HepG2 (cell line): Measurements from ENCODE around the gene TBL3. TPM values are rescaled to one million over a fixed set of nuclear protein-coding genes. Genes with fewer than 3 reads are reported as not detected.

ENCODE experiments used
- ATAD3A ChIP-seq: sonication (generic); formaldehyde crosslinking; IDR thresholded peaks from 2 replicates; pipeline ENCODE4 v1.4.0; 2020; ENCODE audit warnings: missing genetic modification reagents
- ATF6 ChIP-seq: sonication (generic); formaldehyde crosslinking; conservative IDR thresholded peaks from 2 replicates; pipeline ENCODE4 v1.4.0; 2020; ENCODE audit warnings: missing genetic modification reagents
- ATF7 ChIP-seq, 2 experiments: fragments of 450-650 bp in 1 of 2; sonication (generic) in 1 of 2; formaldehyde crosslinking in 1 of 2; IDR thresholded peaks; 2 replicates each; pipeline versions ENCODE4 v1.4.0 to v1.6.1; 2016 to 2020; ENCODE audit warnings: antibody characterized with exemption in 1 of 2, mild to moderate bottlenecking in 1 of 2, missing genetic modification reagents in 1 of 2
- CSRNP1 ChIP-seq: sonication (generic); formaldehyde crosslinking; IDR thresholded peaks from 2 replicates; pipeline ENCODE4 v1.8.1; 2023; ENCODE audit warnings: mild to moderate bottlenecking, missing genetic modification reagents
- FOXC1 ChIP-seq: sonication (generic); formaldehyde crosslinking; IDR thresholded peaks from 2 replicates; pipeline ENCODE4 v1.8.0; 2022; ENCODE audit warnings: mild to moderate bottlenecking, missing genetic modification reagents, borderline replicate concordance
- HBP1 ChIP-seq: IDR thresholded peaks from 2 replicates; pipeline ENCODE4 v1.6.1; 2016; ENCODE audit warnings: low read depth, control low read depth
- HIVEP1 ChIP-seq: sonication (generic); formaldehyde crosslinking; IDR thresholded peaks from 2 replicates; pipeline ENCODE4 v1.4.0; 2020; ENCODE audit warnings: mild to moderate bottlenecking, missing genetic modification reagents
- JARID2 ChIP-seq: sonication (generic); formaldehyde crosslinking; IDR thresholded peaks from 2 replicates; pipeline ENCODE4 v1.8.1; 2023; ENCODE audit warnings: missing genetic modification reagents, inconsistent platforms; ENCODE audit not compliant: insufficient replicate concordance
- NR0B2 ChIP-seq: sonication (generic); formaldehyde crosslinking; IDR thresholded peaks from 2 replicates; pipeline ENCODE4 v1.4.0; 2020; ENCODE audit warnings: mild to moderate bottlenecking, missing genetic modification reagents
- PAWR ChIP-seq: sonication (generic); formaldehyde crosslinking; IDR thresholded peaks from 2 replicates; pipeline ENCODE4 v1.4.0; 2020; ENCODE audit warnings: missing genetic modification reagents, mild to moderate bottlenecking, borderline replicate concordance
- RCOR2 ChIP-seq: IDR thresholded peaks from 2 replicates; pipeline ENCODE4 v1.6.1; 2016; ENCODE audit warnings: missing biosample characterization, missing genetic modification reagents
- SIN3B ChIP-seq: fragments of 150-350 bp; IDR thresholded peaks from 2 replicates; pipeline ENCODE4 v1.6.1; 2014; ENCODE audit warnings: low read length
- SRSF1 ChIP-seq: fragments of 200-400 bp; formaldehyde crosslinking; optimal IDR thresholded peaks from 2 replicates; pipeline ENCODE3; 2017; ENCODE audit warnings: mild to moderate bottlenecking, low read depth, low read length, moderate library complexity
- STAG1 ChIP-seq: sonication (generic); formaldehyde crosslinking; IDR thresholded peaks from 2 replicates; pipeline ENCODE4 v1.4.0; 2020; ENCODE audit warnings: missing genetic modification reagents
- TGIF2 ChIP-seq: IDR thresholded peaks from 2 replicates; pipeline ENCODE4 v1.6.1; 2016; ENCODE audit warnings: control low read depth, missing compliant biosample characterization
- ZBTB38 ChIP-seq: sonication (generic); formaldehyde crosslinking; IDR thresholded peaks from 2 replicates; pipeline ENCODE4 v1.5.1; 2020; ENCODE audit warnings: mild to moderate bottlenecking, missing genetic modification reagents
- ZFX ChIP-seq: sonication (generic); formaldehyde crosslinking; IDR thresholded peaks from 2 replicates; pipeline ENCODE4 v1.4.0; 2020; ENCODE audit warnings: mild to moderate bottlenecking, low read depth, missing genetic modification reagents, moderate library complexity
- ZHX1 ChIP-seq: sonication (generic); formaldehyde crosslinking; IDR thresholded peaks from 2 replicates; pipeline ENCODE4 v1.8.1; 2022; ENCODE audit warnings: low read depth, mild to moderate bottlenecking, missing genetic modification reagents
- ZNF136 ChIP-seq: sonication (generic); formaldehyde crosslinking; IDR thresholded peaks from 2 replicates; pipeline ENCODE4 v1.8.1; 2022; ENCODE audit warnings: low read depth, mild to moderate bottlenecking, moderate library complexity, missing genetic modification reagents
- ZNF552 ChIP-seq: sonication (generic); formaldehyde crosslinking; IDR thresholded peaks from 2 replicates; pipeline ENCODE4 v1.9.0; 2022; ENCODE audit warnings: missing genetic modification reagents, mild to moderate bottlenecking, borderline replicate concordance
- polyA plus RNA-seq, 8 experiments: library from polyadenylated mRNA; depleted of rRNA in 3 of 8; stranded (reverse) in 7 of 8; unstranded in 1 of 8; fragments of >200 nt; fragmentation: Illumina TruSeq in 4 of 8; extraction: Trizol in 4 of 8; gene quantifications; 2 replicates each; pipeline versions ENCODE4 v1.2.1 to v1.2.3, GENCODE V29; 2011 to 2016; ENCODE audit warnings: low read depth in 4 of 8, missing spikeins in 1 of 8, mixed read lengths in 1 of 8; ENCODE audit not compliant: insufficient read depth in 1 of 8
- total RNA-seq, 5 experiments: library from RNA; depleted of rRNA; stranded (reverse); fragments of >200 nt; fragmentation: Illumina TruSeq; extraction: Trizol; gene quantifications; 2 replicates each; pipeline ENCODE4 v1.2.3, GENCODE V29; 2016; ENCODE audit warnings: low read depth in 1 of 5

TBL3 gene
- total and polyA plus RNA-seq, 2 of the 13 experiments (the other 11 are each of a cell fraction or from before 2014, with no cell fraction given), result 16.8 to 38.0 TPM

- TF ChIP-seq ATAD3A (CRISPR knock-in tag), result 0 out of 2 replicates have a peak, but pooled peaks have one; percentile 22
- TF ChIP-seq TGIF2, result peak; percentile 82
- peak; percentile 47 for TF ChIP-seq SRSF1
- TF ChIP-seq NR0B2 (CRISPR knock-in tag), result no peak
- peak; percentile 63; the same call in 1 of the 2 replicates for TF ChIP-seq SIN3B
- 0 out of 2 replicates have a peak, but pooled peaks have one; percentile 36 for TF ChIP-seq HBP1 (CRISPR knock-in tag)
- no peak for TF ChIP-seq PAWR (CRISPR knock-in tag)
- TF ChIP-seq CSRNP1 (CRISPR knock-in tag), result no peak
- TF ChIP-seq JARID2, result no peak
- no peak for TF ChIP-seq HIVEP1 (CRISPR knock-in tag)
- TF ChIP-seq ATF7 (IDR thresholded peaks at IDR 0.05), result no peak
- TF ChIP-seq ATF7 (CRISPR knock-in tag; IDR thresholded peaks at IDR 0.05), result no peak
- TF ChIP-seq FOXC1, result peak; percentile 18; the same call in 1 of the 2 replicates
- TF ChIP-seq ZFX, result peak; percentile 81; the same call in 1 of the 2 replicates
- TF ChIP-seq ATF6, result peak; percentile 50; the same call in 1 of the 2 replicates
- TF ChIP-seq RCOR2 (CRISPR knock-in tag), result no peak
- TF ChIP-seq ZHX1 (CRISPR knock-in tag), result no peak; the same call in 1 of the 2 replicates
- no peak for TF ChIP-seq STAG1 (CRISPR knock-in tag)
- no peak for TF ChIP-seq ZNF552 (CRISPR knock-in tag)
- peak; percentile 98 for TF ChIP-seq ZBTB38 (CRISPR knock-in tag)
- no peak for TF ChIP-seq ZNF136 (CRISPR knock-in tag)
These were observed 7.1 kb upstream of the TBL3 start, which contains the start of gene RPS2 (continued) for GRCh38 chr16:1964506-1965395.
